Central memory CD8-positive, alpha-beta T cell (primary cell): ENCODE results near the gene CDKN2B-AS1.

ENCODE experiments used
- ATAC-seq: fragments of 150-1000 bp; cut with Tn5 transposase; replicated peaks from 2 replicates; pipeline ENCODE4 v1.10.0; 2022; ENCODE audit warnings: mild to moderate bottlenecking, moderate FRiP score, moderate number of reproducible peaks; ENCODE audit not compliant: poor library complexity, severe bottlenecking; ENCODE audit errors: extremely low read depth
- DNase-seq, 2 donors: peaks; one replicate each; pipeline ENCODE4 v3.0.0; 2021; ENCODE audit warnings: low spot score in 2 of 2
- H3K27ac Mint-ChIP-seq: one replicate; pipeline ENCODE4 v1.8.0; 2022; ENCODE audit warnings: low read depth, mild to moderate bottlenecking, moderate library complexity, mixed read lengths
- H3K27me3 Mint-ChIP-seq: one replicate; pipeline ENCODE4 v1.8.0; 2022; ENCODE audit warnings: mixed read lengths
- H3K36me3 Mint-ChIP-seq: one replicate; pipeline ENCODE4 v1.8.0; 2022; ENCODE audit warnings: mild to moderate bottlenecking, moderate library complexity, mixed read lengths; ENCODE audit not compliant: insufficient read depth
- H3K4me1 Mint-ChIP-seq: one replicate; pipeline ENCODE4 v1.8.0; 2022; ENCODE audit warnings: mixed read lengths
- H3K4me3 Mint-ChIP-seq: one replicate; pipeline ENCODE4 v1.8.0; 2022; ENCODE audit warnings: mild to moderate bottlenecking, moderate library complexity, mixed read lengths
- H3K9me3 Mint-ChIP-seq: one replicate; pipeline ENCODE4 v1.8.0; 2022; ENCODE audit warnings: mixed read lengths

CDKN2B-AS1 gene

GRCh38 chr9:22102146-22103053 is 107.8 kb downstream of the CDKN2B-AS1 start:
- no peaks in the 10 kb centered on the region for H3K36me3 Mint-ChIP-seq
- DNase-seq (no peak), ATAC-seq (no peak)
- no peak overlapping the region for H3K27ac Mint-ChIP-seq
- no peaks in the 10 kb centered on the region for H3K27me3 Mint-ChIP-seq
- no peak overlapping the region for H3K4me3 Mint-ChIP-seq
- H3K9me3 Mint-ChIP-seq, result no peaks in the 10 kb centered on the region
- no peaks in the 10 kb centered on the region for H3K4me1 Mint-ChIP-seq

- DNase-seq (no peak), ATAC-seq (no peak)
- Mint-ChIP-seq H3K27me3 (no peaks in the 10 kb centered on the region), H3K9me3 (no peaks in the 10 kb centered on the region), H3K36me3 (no peaks in the 10 kb centered on the region), H3K4me3 (no peak overlapping the region), H3K27ac (no peak overlapping the region), H3K4me1 (no peaks in the 10 kb centered on the region)
Measured at GRCh38 chr9:22103685-22104575, 109.3 kb downstream of the CDKN2B-AS1 start.

GRCh38 chr9:22105005-22105722 is 110.6 kb downstream of the CDKN2B-AS1 start:
- no peaks in the 10 kb centered on the region for H3K36me3 Mint-ChIP-seq
- no peaks in the 10 kb centered on the region for H3K9me3 Mint-ChIP-seq
- H3K4me3 Mint-ChIP-seq, result no peak overlapping the region
- H3K27ac Mint-ChIP-seq, result no peak overlapping the region
- DNase-seq, result no peak
- no peaks in the 10 kb centered on the region for H3K4me1 Mint-ChIP-seq
- ATAC-seq, result no peak
- H3K27me3 Mint-ChIP-seq, result no peaks in the 10 kb centered on the region

GRCh38 chr9:22107202-22108045 is 112.8 kb downstream of the CDKN2B-AS1 start:
- ATAC-seq (no peak), DNase-seq (no peak)
- no peak overlapping the region for H3K4me3 Mint-ChIP-seq
- H3K4me1 Mint-ChIP-seq, result no peaks in the 10 kb centered on the region
- H3K27ac Mint-ChIP-seq, result no peak overlapping the region
- no peaks in the 10 kb centered on the region for H3K9me3 Mint-ChIP-seq
- H3K27me3 Mint-ChIP-seq, result no peaks in the 10 kb centered on the region
- H3K36me3 Mint-ChIP-seq, result no peaks in the 10 kb centered on the region

GRCh38 chr9:22108581-22109370 is 114.2 kb downstream of the CDKN2B-AS1 start:
- ATAC-seq (no peak), DNase-seq (no peak)
- no peaks in the 10 kb centered on the region for H3K36me3 Mint-ChIP-seq
- no peaks in the 10 kb centered on the region for H3K4me1 Mint-ChIP-seq
- H3K27me3 Mint-ChIP-seq, result no peaks in the 10 kb centered on the region
- H3K4me3 Mint-ChIP-seq, result no peak overlapping the region
- no peaks in the 10 kb centered on the region for H3K9me3 Mint-ChIP-seq
- H3K27ac Mint-ChIP-seq, result no peak overlapping the region

GRCh38 chr9:22111176-22111953 is 116.8 kb downstream of the CDKN2B-AS1 start:
- Mint-ChIP-seq H3K9me3 (no peaks in the 10 kb centered on the region), H3K27ac (no peak overlapping the region), H3K36me3 (no peaks in the 10 kb centered on the region), H3K4me1 (no peaks in the 10 kb centered on the region), H3K27me3 (no peaks in the 10 kb centered on the region), H3K4me3 (no peak overlapping the region)
- no peak for ATAC-seq
- DNase-seq, result no peak

GRCh38 chr9:22111954-22112247 is 117.3 kb downstream of the CDKN2B-AS1 start:
- H3K9me3 Mint-ChIP-seq, result no peaks in the 10 kb centered on the region
- H3K36me3 Mint-ChIP-seq, result no peaks in the 10 kb centered on the region
- no peak overlapping the region for H3K4me3 Mint-ChIP-seq
- DNase-seq, result no peak
- no peak for ATAC-seq
- no peaks in the 10 kb centered on the region for H3K27me3 Mint-ChIP-seq
- H3K4me1 Mint-ChIP-seq, result no peaks in the 10 kb centered on the region
- H3K27ac Mint-ChIP-seq, result no peak overlapping the region

- H3K36me3 Mint-ChIP-seq, result no peaks in the 10 kb centered on the region
- DNase-seq (no peak), ATAC-seq (peak; percentile 46)
- H3K4me3 Mint-ChIP-seq, result no peak overlapping the region
- H3K9me3 Mint-ChIP-seq, result no peaks in the 10 kb centered on the region
- no peaks in the 10 kb centered on the region for H3K27me3 Mint-ChIP-seq
- H3K4me1 Mint-ChIP-seq, result no peaks in the 10 kb centered on the region
- no peak overlapping the region for H3K27ac Mint-ChIP-seq
Measured at GRCh38 chr9:22112870-22113821, 118.6 kb downstream of the CDKN2B-AS1 start.

- H3K4me3 Mint-ChIP-seq, result no peak overlapping the region
- no peaks in the 10 kb centered on the region for H3K4me1 Mint-ChIP-seq
- H3K27ac Mint-ChIP-seq, result no peak overlapping the region
- ATAC-seq, result no peak
- no peaks in the 10 kb centered on the region for H3K36me3 Mint-ChIP-seq
- no peak for DNase-seq
- no peaks in the 10 kb centered on the region for H3K27me3 Mint-ChIP-seq
- H3K9me3 Mint-ChIP-seq, result no peaks in the 10 kb centered on the region
Measured at GRCh38 chr9:22114956-22115355, 120.4 kb downstream of the CDKN2B-AS1 start.

GRCh38 chr9:22116758-22117157 is 122.2 kb downstream of the CDKN2B-AS1 start:
- Mint-ChIP-seq H3K36me3 (no peaks in the 10 kb centered on the region), H3K9me3 (no peaks in the 10 kb centered on the region), H3K27ac (no peak overlapping the region), H3K4me3 (no peak overlapping the region), H3K27me3 (no peaks in the 10 kb centered on the region), H3K4me1 (no peaks in the 10 kb centered on the region)
- DNase-seq (no peak), ATAC-seq (no peak)
